Measurements from ENCODE around the gene TPO. TPM values are rescaled to one million over a fixed set of nuclear protein-coding genes. Genes with fewer than 3 reads are reported as not detected.

Gene TPO
- polyA plus RNA-seq, 3 donors: not detected

- Histone ChIP-seq H2AFZ (ENCODE audit: insufficient read depth, low read depth, low read length, poor library complexity, severe bottlenecking) (no peak overlapping the region), H3K79me2 (ENCODE audit: insufficient read depth, low read length) (no peaks in the 10 kb centered on the region), H3K9me3 (replicated peaks in 1 of 2; ENCODE audit: control insufficient read depth in 1 of 2, insufficient read depth in 1 of 2, low read length in 2 of 2) (peaks cover 0 to 23% of the 10 kb centered on the region in 2 donors), H3K4me1 (ENCODE audit: control insufficient read depth in 1 of 2, insufficient read depth in 2 of 2, low read length in 2 of 2) (no peaks in the 10 kb centered on the region), H3K4me2 (replicated peaks; ENCODE audit: extremely low read depth, low read length, poor library complexity, severe bottlenecking) (no peak overlapping the region), H3K27me3 (ENCODE audit: control insufficient read depth in 2 of 2, insufficient read depth in 2 of 2, low read length in 2 of 2) (no peaks in the 10 kb centered on the region), H4K20me1 (ENCODE audit: insufficient read depth, low read length) (no peaks in the 10 kb centered on the region), H3K36me3 (replicated peaks in 1 of 2; ENCODE audit: control insufficient read depth in 1 of 2, insufficient read depth in 2 of 2, low read length in 2 of 2) (no peaks in the 10 kb centered on the region), H3K4me3 (replicated peaks in 1 of 3; ENCODE audit: low read depth in 2 of 3, low read length in 3 of 3) (no peak overlapping the region), H3K27ac (ENCODE audit: low read depth in 1 of 2, low read length in 2 of 2) (no peak overlapping the region), H3K9ac (ENCODE audit: insufficient read depth, low read length, poor library complexity, severe bottlenecking) (no peak overlapping the region)
- WGBS (ENCODE audit: insufficient coverage): 93% methylated on average over 17 of the region's 26 CpGs
- H3K27ac Mint-ChIP-seq: no peak overlapping the region
- intact Hi-C loops (cut with micrococcal nuclease): no loop called here
- no peak for TF ChIP-seq CTCF (IDR thresholded peaks at IDR 0.05)
- peaks cover 0 to 2% (median 0%) of the 10 kb centered on the region in 3 donors for H3K27me3 Mint-ChIP-seq (ENCODE audit: low read depth in 3 of 3)
- DNase-seq: no peak
- no peaks in the 10 kb centered on the region for H3K4me1 Mint-ChIP-seq
- H3K9me3 Mint-ChIP-seq: peaks cover 2 to 10% (median 8%) of the 10 kb centered on the region in 7 donors
- no peak overlapping the region for H3K4me3 Mint-ChIP-seq
- no peaks in the 10 kb centered on the region for H3K36me3 Mint-ChIP-seq
Observed at GRCh38 chr2:1521878-1522830, 108.9 kb downstream of the TPO start.

DNA sequence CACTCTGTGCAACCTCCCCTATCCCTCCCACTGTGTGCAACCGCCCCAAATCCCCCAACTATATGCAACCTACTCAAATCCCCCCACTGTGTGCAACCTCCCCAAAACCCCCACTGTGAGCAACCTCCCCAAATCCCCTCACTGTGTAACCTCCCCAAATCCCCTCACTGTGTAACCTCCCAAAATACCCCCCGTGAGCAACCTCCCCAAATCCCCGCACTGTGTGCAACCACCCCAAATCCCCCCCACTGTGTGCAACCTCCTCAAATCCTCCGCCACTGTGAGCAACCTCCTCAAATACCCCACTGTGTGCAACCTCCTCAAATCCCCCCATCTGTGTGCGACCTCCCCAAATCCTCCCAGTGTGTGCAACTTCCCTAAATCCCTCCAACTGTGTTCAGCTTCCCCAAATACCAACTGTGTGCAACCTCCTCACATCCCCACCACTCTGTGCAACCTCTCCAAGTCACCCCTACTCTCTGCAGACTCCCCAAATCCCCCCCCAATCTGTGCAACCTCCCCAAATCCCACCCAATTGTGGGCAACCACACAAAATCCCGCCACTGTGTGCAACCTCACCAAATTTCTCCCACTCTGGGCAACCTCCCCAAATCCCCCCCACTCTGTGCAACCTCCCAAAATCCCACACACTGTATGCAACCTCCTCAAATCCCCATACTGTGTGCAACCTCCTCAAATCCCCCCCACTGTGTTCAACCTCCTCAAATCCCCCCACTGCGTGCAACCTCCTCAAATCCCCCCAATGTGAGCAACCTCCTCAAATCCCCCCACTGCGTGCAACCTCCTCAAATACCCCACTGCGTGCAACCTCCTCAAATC lies 114.1 kb downstream of the TPO start:
- Mint-ChIP-seq H3K4me1 (no peaks in the 10 kb centered on the region), H3K27me3 (ENCODE audit: low read depth in 3 of 3) (peaks cover 0 to 2% (median 1%) of the 10 kb centered on the region in 3 donors), H3K4me3 (no peak overlapping the region), H3K27ac (peak overlapping the region in 1 of 7 donors; percentile 28), H3K9me3 (peaks cover 7 to 28% (median 21%) of the 10 kb centered on the region in 7 donors), H3K36me3 (no peaks in the 10 kb centered on the region)
- H3K9me3 ChIP-seq (replicated peaks in 1 of 2; ENCODE audit: control insufficient read depth in 1 of 2, insufficient read depth in 1 of 2, low read length in 2 of 2): peaks cover 17 to 53% of the 10 kb centered on the region in 2 donors
- H3K27ac ChIP-seq (ENCODE audit: low read depth in 1 of 2, low read length in 2 of 2): no peak overlapping the region
- no peak overlapping the region for H3K4me3 ChIP-seq (replicated peaks in 1 of 3; ENCODE audit: low read depth in 2 of 3, low read length in 3 of 3)
- H3K4me1 ChIP-seq (ENCODE audit: control insufficient read depth in 1 of 2, insufficient read depth in 2 of 2, low read length in 2 of 2): no peaks in the 10 kb centered on the region
- no peak for DNase-seq
- intact Hi-C loops (cut with micrococcal nuclease): no loop called here
- H3K36me3 ChIP-seq (replicated peaks in 1 of 2; ENCODE audit: control insufficient read depth in 1 of 2, insufficient read depth in 2 of 2, low read length in 2 of 2): no peaks in the 10 kb centered on the region
- no peak overlapping the region for H2AFZ ChIP-seq (ENCODE audit: insufficient read depth, low read depth, low read length, poor library complexity, severe bottlenecking)
- no peaks in the 10 kb centered on the region for H3K79me2 ChIP-seq (ENCODE audit: insufficient read depth, low read length)
- H4K20me1 ChIP-seq (ENCODE audit: insufficient read depth, low read length): no peaks in the 10 kb centered on the region
- TF ChIP-seq CTCF (IDR thresholded peaks at IDR 0.05): no peak
- H3K9ac ChIP-seq (ENCODE audit: insufficient read depth, low read length, poor library complexity, severe bottlenecking): no peak overlapping the region
- 80% methylated on average over 9 of the region's 9 CpGs for WGBS (ENCODE audit: insufficient coverage)
- H3K4me2 ChIP-seq (replicated peaks; ENCODE audit: extremely low read depth, low read length, poor library complexity, severe bottlenecking): no peak overlapping the region
- no peaks in the 10 kb centered on the region for H3K27me3 ChIP-seq (ENCODE audit: control insufficient read depth in 2 of 2, insufficient read depth in 2 of 2, low read length in 2 of 2)

Data from CD14-positive monocyte (primary cell).